GM12878 (cell line): ENCODE measurements around the gene ADAMTS17.

Experiments
- GATAD2B ChIP-seq: fragments of 450-650 bp; conservative IDR thresholded peaks from 2 replicates; pipeline ENCODE4 v1.6.1; 2017; ENCODE audit warnings: low read depth, mild to moderate bottlenecking, moderate library complexity
- NFYB ChIP-seq: IDR thresholded peaks from 2 replicates; pipeline ENCODE4 v1.6.1; 2011; ENCODE audit warnings: low read depth, mild to moderate bottlenecking, low read length, improper control_type of control experiment, moderate library complexity; ENCODE audit not compliant: insufficient read depth
- POLR2AphosphoS5 ChIP-seq: IDR thresholded peaks from 2 replicates; pipeline ENCODE4 v1.6.1; 2011; ENCODE audit warnings: mild to moderate bottlenecking, low read length, inconsistent platforms
- RAD21 ChIP-seq: IDR thresholded peaks from 2 replicates; pipeline ENCODE4 v1.6.1; 2011; ENCODE audit warnings: mild to moderate bottlenecking, low read depth, low read length, moderate library complexity; ENCODE audit not compliant: insufficient read depth
- RAD51 ChIP-seq: fragments of 450-650 bp; IDR thresholded peaks from 2 replicates; pipeline ENCODE4 v1.6.1; 2016; ENCODE audit warnings: moderate library complexity, mild to moderate bottlenecking, inconsistent platforms
- TF ChIP-seq, protein P1 (sequence below): fragments of 450-650 bp; IDR thresholded peaks from 2 replicates; pipeline ENCODE4 v1.6.1; 2017; ENCODE audit warnings: mild to moderate bottlenecking
- TF ChIP-seq, protein P2 (sequence below), 3 experiments: IDR thresholded peaks in 2 of 3; conservative IDR thresholded peaks in 1 of 3; 2 replicates each; pipeline ENCODE4 v1.5.1; 2011; ENCODE audit warnings: low read depth in 3 of 3, low read length in 3 of 3, mild to moderate bottlenecking in 3 of 3, control low read depth in 2 of 3, moderate library complexity in 2 of 3, inconsistent platforms in 1 of 3, mixed read lengths in 1 of 3; ENCODE audit not compliant: control insufficient read depth in 2 of 3, insufficient read depth in 1 of 3; ENCODE audit errors: extremely low read depth in 1 of 3

DNA sequence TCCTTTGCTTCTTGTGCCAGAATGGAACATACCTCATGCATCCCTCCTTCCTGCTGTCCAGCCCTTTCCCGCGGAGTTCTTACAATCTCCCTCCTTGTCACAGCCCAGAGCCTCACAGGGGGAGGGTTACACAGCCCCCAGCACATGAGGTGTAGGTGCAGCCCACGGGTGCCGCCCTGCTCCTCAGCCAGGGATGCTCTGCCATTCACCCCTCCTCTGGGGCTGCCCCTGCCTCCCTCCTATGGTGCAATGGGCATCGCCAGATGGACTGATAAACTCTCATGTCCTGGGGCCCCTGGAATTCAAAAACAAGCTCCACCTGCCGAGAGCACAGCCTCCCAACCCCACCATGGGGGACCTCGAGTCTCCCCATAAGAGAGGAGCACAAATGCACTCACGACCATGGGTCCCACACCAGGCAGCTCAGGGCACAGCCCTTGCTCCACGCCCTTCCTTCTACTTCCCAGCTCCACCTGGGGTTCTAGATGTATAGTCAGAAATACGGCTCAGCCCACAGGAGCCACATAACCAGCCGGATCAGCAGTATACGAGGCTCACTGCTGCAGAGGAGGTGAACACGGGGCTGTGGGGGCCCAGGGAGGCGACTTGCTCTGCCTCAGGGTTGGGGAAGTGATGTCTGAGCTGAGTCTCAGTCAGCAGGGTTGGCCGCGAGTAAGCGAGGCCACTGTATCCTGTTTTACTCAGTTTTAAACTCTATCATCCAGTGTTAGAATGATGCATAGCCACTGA lies 338.8 kb downstream of the ADAMTS17 start:
- no peak for TF ChIP-seq GATAD2B
- TF ChIP-seq, protein P1, sequence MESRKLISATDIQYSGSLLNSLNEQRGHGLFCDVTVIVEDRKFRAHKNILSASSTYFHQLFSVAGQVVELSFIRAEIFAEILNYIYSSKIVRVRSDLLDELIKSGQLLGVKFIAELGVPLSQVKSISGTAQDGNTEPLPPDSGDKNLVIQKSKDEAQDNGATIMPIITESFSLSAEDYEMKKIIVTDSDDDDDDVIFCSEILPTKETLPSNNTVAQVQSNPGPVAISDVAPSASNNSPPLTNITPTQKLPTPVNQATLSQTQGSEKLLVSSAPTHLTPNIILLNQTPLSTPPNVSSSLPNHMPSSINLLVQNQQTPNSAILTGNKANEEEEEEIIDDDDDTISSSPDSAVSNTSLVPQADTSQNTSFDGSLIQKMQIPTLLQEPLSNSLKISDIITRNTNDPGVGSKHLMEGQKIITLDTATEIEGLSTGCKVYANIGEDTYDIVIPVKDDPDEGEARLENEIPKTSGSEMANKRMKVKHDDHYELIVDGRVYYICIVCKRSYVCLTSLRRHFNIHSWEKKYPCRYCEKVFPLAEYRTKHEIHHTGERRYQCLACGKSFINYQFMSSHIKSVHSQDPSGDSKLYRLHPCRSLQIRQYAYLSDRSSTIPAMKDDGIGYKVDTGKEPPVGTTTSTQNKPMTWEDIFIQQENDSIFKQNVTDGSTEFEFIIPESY, result no peak
- TF ChIP-seq, protein P2, sequence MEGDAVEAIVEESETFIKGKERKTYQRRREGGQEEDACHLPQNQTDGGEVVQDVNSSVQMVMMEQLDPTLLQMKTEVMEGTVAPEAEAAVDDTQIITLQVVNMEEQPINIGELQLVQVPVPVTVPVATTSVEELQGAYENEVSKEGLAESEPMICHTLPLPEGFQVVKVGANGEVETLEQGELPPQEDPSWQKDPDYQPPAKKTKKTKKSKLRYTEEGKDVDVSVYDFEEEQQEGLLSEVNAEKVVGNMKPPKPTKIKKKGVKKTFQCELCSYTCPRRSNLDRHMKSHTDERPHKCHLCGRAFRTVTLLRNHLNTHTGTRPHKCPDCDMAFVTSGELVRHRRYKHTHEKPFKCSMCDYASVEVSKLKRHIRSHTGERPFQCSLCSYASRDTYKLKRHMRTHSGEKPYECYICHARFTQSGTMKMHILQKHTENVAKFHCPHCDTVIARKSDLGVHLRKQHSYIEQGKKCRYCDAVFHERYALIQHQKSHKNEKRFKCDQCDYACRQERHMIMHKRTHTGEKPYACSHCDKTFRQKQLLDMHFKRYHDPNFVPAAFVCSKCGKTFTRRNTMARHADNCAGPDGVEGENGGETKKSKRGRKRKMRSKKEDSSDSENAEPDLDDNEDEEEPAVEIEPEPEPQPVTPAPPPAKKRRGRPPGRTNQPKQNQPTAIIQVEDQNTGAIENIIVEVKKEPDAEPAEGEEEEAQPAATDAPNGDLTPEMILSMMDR (IDR thresholded peaks at IDR 0.05 in 2 of 3, conservative IDR thresholded peaks at IDR 0.05 in 1 of 3; ENCODE audit: control insufficient read depth in 2 of 3, extremely low read depth in 1 of 3, insufficient read depth in 1 of 3, low read depth in 3 of 3, low read length in 3 of 3), result no peak
- TF ChIP-seq NFYB, result no peak
- TF ChIP-seq RAD21, result no peak
- no peak for TF ChIP-seq RAD51
- no peak for TF ChIP-seq POLR2AphosphoS5
